ENCODE measurements around the gene KLF13. TPM values are rescaled to one million over a fixed set of nuclear protein-coding genes. Genes with fewer than 3 reads are reported as not detected.
A peak's percentile ranks its signal among the peaks of the same experiment; 100 is the strongest.

Gene KLF13
- total RNA-seq, 1 donor from 2014 or later: 67.7 TPM

DNA sequence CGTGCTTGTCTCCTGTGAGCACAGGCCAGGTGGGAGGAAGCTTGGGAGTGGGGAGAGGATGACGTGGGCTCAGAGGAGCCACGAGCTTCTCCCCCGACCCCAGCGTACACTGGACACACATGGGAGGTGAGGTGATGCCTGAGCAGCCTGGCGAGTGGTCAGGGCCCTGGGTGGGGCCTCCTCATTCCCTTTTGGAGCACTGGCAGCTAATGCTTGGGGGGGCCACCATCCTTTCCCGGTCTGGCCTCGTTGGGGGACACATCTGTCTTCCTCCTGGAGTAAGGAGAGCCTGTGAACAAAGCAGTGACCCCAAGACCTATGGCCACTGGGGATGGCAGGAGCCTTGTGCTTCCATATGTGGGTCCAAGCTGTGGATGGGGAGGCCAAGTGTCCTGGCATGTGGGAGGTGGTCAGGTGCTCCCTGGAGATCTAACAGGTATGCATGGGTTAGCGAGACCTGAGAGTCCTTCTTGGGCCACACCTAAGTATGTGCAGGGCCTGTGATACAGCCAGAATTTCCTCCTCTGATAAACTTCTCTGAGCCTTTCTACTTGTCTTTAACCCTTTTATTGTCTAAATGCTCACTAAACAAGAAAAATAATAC, 9.5 kb downstream of the KLF13 start:
- DNase-seq (ENCODE audit: low read depth): no peak
- no peaks in the 10 kb centered on the region for H3K27me3 ChIP-seq (ENCODE audit: control insufficient read depth, insufficient read depth, low read length)
- no peak overlapping the region for H3K4me3 ChIP-seq (ENCODE audit: low read depth, low read length)
- TF ChIP-seq, protein P1, sequence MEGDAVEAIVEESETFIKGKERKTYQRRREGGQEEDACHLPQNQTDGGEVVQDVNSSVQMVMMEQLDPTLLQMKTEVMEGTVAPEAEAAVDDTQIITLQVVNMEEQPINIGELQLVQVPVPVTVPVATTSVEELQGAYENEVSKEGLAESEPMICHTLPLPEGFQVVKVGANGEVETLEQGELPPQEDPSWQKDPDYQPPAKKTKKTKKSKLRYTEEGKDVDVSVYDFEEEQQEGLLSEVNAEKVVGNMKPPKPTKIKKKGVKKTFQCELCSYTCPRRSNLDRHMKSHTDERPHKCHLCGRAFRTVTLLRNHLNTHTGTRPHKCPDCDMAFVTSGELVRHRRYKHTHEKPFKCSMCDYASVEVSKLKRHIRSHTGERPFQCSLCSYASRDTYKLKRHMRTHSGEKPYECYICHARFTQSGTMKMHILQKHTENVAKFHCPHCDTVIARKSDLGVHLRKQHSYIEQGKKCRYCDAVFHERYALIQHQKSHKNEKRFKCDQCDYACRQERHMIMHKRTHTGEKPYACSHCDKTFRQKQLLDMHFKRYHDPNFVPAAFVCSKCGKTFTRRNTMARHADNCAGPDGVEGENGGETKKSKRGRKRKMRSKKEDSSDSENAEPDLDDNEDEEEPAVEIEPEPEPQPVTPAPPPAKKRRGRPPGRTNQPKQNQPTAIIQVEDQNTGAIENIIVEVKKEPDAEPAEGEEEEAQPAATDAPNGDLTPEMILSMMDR (IDR thresholded peaks at IDR 0.05; ENCODE audit: insufficient read depth, low read length, poor library complexity, severe bottlenecking): no peak
- H3K36me3 ChIP-seq (ENCODE audit: control insufficient read depth, insufficient read depth, low read length): no peaks in the 10 kb centered on the region

DNA sequence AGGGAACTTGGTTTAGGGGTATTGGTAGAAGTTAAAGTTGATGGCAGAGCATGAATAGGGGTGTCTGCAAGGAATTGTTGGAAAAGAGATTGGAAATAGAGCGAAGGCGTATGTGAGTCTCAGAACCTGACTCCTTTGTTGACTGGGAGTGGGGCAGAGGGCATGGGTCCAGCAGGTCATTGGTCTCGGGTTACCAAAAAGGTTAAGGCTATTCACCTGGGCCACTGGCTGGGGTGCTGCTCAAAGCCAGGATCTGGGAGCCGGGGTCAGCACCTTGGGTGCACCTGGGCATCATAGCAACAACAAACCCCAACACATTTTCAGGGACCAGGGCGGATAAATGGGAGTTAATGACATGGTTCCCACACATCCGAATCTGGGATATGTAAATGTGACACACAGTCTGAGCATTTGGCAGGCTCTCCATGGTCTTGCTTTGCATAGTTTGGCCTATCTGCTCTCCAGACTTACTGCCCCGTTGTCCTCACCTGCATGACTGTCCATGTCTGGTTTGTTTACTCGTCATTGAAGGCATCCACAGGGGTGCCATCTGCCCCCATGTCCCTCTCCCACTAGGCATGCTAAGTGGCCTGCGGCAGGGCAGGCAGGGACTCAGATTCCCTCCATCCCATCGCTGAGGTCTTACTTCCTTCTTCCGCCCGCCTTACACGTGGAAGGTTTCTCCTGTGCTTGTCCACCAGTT, 10.1 kb downstream of the KLF13 start:
- H3K27me3 ChIP-seq (ENCODE audit: control insufficient read depth, insufficient read depth, low read length): no peaks in the 10 kb centered on the region
- TF ChIP-seq, protein P1 (IDR thresholded peaks at IDR 0.05; ENCODE audit: insufficient read depth, low read length, poor library complexity, severe bottlenecking): no peak
- DNase-seq (ENCODE audit: low read depth): no peak
- H3K36me3 ChIP-seq (ENCODE audit: control insufficient read depth, insufficient read depth, low read length): no peaks in the 10 kb centered on the region
- H3K4me3 ChIP-seq (ENCODE audit: low read depth, low read length): no peak overlapping the region

DNA sequence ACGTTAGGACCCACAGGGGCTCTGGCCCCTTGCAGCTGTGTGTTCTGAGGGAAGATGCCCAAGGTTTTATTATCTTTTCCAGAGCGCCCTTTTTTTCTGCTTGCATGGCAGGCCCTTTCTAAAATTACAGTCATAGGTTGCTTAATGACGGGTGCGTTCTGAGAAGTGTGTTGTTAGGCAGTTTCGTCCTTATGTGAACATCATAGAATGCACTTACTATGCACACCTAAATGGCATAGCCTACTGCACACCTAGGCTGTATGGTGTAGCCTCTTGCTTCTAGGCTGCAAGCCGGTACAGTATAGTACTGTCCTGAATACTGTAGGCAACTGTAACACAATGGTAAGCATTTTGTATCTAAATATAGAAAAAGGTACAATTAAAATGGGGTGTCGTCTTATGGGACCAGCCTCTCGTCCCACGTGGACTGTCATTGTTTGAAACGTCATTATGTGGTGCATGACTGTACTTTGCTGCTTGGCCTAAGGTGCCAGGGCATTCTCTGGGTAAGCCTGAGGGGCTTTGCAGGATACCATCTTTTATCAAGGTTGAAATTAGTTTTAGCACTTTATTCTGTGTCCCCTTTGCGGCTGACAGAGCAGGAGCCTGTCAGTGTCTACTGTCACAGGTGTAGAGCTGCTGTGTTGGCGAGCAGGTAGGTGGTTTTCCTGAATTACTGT, 10.9 kb downstream of the KLF13 start:
- no peaks in the 10 kb centered on the region for H3K36me3 ChIP-seq (ENCODE audit: control insufficient read depth, insufficient read depth, low read length)
- H3K27me3 ChIP-seq (ENCODE audit: control insufficient read depth, insufficient read depth, low read length): no peaks in the 10 kb centered on the region
- TF ChIP-seq, protein P1 (IDR thresholded peaks at IDR 0.05; ENCODE audit: insufficient read depth, low read length, poor library complexity, severe bottlenecking): no peak
- H3K4me3 ChIP-seq (ENCODE audit: low read depth, low read length): no peak overlapping the region
- DNase-seq (ENCODE audit: low read depth): no peak

DNA sequence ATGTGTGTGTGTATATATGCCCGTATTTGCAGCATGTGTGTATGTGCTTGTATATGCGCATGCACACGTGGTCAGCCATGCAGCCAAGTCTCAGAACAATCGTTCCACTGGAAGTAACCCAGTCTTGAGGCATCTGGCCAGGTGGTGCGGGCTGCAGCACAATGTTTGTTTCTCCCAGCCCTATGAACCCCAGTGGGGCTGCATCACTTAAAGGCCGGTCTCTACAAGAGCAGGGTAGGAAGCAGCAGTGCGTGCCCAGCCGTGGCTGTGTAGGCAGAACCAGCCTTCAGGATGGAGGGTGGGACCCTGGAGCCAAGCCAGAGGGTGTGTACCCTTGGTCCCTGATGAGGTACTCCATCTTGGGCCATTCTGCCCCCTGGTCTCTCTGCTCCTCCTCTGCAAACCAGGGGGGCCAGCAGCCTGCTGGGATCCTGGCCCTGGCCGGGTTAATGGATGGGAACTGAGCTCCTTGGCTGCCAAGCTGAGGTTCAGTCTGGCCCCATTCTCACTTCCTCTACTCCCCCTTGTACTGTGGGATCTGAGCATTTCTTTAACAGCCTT, 11.8 kb downstream of the KLF13 start:
- TF ChIP-seq, protein P1 (IDR thresholded peaks at IDR 0.05; ENCODE audit: insufficient read depth, low read length, poor library complexity, severe bottlenecking): no peak
- Histone ChIP-seq H3K27me3 (ENCODE audit: control insufficient read depth, insufficient read depth, low read length) (no peaks in the 10 kb centered on the region), H3K4me3 (ENCODE audit: low read depth, low read length) (no peak overlapping the region), H3K36me3 (ENCODE audit: control insufficient read depth, insufficient read depth, low read length) (no peaks in the 10 kb centered on the region)
- DNase-seq (ENCODE audit: low read depth): no peak

DNA sequence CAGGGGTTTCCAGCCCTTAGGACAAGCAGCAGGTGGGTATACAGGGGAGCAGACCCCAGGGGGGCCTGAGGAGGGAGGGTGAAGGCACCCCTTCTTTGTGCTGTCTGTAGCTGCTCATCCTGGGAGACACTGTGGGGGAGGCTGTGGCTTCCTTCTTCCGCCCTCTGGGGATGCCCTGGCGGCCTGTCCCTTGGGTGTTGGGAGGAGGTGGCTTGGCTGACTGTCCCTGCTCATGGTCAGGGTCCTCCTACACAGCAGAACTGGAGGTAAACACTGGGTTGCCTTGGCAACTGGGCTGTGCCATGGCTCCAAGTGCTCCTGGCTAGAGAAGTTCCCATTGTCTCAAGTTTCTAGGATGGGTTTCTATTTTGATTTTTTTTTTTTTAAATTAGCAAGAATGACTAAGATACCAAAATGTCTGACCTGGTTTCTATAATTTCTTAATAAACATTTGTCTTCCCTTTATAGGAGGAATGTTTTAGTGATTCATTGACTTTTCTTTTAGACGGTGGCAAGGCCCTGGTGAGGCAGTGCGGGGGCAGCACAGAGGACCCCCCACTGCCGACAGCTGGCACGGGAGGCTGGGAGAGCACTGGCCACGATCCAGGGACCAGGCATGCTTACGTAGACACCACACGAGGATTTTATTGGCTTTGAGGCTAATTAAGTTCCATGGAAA, 12.4 kb downstream of the KLF13 start:
- no peaks in the 10 kb centered on the region for H3K36me3 ChIP-seq (ENCODE audit: control insufficient read depth, insufficient read depth, low read length)
- DNase-seq (ENCODE audit: low read depth): peak; percentile 66
- TF ChIP-seq, protein P1 (IDR thresholded peaks at IDR 0.05; ENCODE audit: insufficient read depth, low read length, poor library complexity, severe bottlenecking): no peak
- H3K27me3 ChIP-seq (ENCODE audit: control insufficient read depth, insufficient read depth, low read length): no peaks in the 10 kb centered on the region
- no peak overlapping the region for H3K4me3 ChIP-seq (ENCODE audit: low read depth, low read length)

Data from kidney epithelial cell (primary cell).